ENCODE measurements around the gene C1orf50.
"Not testable (repeated sequence)": the region's sequence is repeated elsewhere in the genome, so short reads cannot be mapped to it uniquely, and the experiment has no call there.

The C1orf50 gene

DNA sequence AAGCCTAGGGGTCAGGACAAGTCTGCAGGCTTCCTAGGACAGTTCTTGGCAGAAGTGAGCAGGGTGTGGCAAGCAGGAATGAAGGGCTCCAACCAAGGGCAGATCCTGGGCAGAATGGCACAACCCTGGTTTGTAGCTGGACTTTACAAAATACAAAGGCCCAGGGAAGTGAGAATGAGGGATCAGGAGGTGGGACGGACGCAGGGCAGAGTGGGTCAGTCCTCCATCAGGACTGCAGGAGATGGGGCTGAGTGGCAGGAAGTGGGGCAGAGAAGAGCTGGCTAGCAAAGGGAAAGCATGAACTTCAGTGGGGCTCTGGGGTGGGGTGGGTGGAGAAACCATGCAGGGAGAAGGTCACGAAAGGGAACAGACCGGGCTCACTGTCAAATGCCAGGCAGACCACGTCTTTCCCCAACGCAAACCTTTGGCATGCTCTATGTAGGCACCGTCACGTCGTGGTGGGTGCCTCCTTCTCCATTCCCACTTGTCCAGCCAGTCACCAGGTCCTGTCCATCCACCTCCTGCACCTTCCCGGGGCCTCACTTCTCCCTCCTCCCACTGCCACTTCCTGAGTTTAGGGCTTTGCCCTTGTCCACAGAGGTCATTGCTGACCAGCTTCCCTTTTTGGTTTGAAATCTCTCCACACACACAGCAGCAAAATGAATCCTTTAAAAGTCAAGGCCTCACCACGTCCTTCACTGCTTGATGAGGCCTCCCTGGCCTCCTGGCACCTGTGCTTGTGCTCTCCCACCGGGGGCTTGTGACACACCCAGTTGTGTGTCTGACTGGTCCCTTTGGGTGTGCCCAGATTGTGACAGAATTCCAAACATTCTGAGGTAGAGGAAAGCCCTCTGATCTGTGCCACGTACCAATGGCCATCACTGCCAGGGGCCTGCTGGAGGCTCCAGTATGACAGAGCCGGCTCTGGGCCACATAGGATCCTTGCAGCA, 18.3 kb upstream of the C1orf50 start:
- DNase-seq (ENCODE audit: extremely low spot score) = no peak
- ChIA-PET POLR2A (no interaction called here), CTCF (interaction anchor here (0.8 to 4.7 kb wide), 9 partner anchors 10 to 404 kb away, joined by 3 to 35 read pairs (median 3); partner anchors contain the start of genes TMEM269 and ZNF691)
- TF ChIP-seq, protein P1, sequence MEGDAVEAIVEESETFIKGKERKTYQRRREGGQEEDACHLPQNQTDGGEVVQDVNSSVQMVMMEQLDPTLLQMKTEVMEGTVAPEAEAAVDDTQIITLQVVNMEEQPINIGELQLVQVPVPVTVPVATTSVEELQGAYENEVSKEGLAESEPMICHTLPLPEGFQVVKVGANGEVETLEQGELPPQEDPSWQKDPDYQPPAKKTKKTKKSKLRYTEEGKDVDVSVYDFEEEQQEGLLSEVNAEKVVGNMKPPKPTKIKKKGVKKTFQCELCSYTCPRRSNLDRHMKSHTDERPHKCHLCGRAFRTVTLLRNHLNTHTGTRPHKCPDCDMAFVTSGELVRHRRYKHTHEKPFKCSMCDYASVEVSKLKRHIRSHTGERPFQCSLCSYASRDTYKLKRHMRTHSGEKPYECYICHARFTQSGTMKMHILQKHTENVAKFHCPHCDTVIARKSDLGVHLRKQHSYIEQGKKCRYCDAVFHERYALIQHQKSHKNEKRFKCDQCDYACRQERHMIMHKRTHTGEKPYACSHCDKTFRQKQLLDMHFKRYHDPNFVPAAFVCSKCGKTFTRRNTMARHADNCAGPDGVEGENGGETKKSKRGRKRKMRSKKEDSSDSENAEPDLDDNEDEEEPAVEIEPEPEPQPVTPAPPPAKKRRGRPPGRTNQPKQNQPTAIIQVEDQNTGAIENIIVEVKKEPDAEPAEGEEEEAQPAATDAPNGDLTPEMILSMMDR (IDR thresholded peaks at IDR 0.05; ENCODE audit: control extremely low read depth, extremely low read depth, low read depth, missing control alignments) = no peak

DNA sequence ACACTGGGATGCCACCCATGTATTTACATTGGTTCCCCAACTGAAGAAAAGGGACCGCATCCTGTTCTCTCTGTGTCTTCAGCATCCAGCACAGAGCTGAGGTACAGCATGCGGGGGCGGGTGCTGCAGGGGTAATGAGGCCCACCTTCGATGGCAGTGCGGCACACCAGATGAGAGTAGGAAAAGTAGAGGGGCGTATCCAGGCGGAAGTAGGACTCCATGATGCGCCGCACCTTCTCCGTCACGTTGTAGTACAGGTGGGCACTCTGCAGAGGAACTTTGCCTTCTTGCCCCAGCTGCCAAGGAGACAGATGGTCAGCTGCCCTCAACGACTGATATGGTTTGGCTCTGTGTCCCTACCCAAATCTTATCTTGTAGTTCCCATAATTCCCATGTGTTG, 17.0 kb upstream of the C1orf50 start:
- no peak for DNase-seq (ENCODE audit: extremely low spot score)
- TF ChIP-seq, protein P1 (IDR thresholded peaks at IDR 0.05; ENCODE audit: control extremely low read depth, extremely low read depth, low read depth, missing control alignments) = no peak
- ChIA-PET POLR2A (no interaction called here), CTCF (interaction anchor here (0.8 to 4.7 kb wide), 5 partner anchors 9 to 323 kb away, joined by 3 to 35 read pairs (median 3); no protein-coding TSS in a partner anchor)

DNA sequence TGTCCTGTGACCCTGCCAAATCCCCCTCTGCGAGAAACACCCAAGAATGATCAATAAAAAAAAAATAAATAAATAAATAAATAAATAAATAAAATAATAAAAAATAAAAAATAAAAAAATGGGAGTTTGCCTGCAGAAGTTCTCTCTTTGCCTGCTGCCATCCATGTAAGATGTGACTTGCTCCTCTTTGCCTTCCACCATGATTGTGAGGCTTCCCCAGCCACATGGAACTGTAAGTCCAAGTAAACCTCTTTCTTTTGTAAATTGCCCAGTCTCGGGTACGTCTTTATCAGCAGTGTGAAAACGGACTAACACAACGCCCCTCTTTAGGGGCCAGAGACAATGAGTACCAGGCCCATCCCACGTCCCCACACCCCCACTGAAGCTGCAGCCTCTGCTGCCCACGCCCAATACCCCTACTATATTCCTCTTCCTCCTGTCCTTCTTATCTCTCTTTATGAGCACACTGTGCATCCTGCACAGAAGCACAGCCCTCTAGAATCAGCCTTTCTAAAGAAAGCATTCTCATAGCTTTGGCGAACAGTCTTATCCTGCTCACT, 15.5 kb upstream of the C1orf50 start:
- POLR2A ChIA-PET = interaction anchor here (1.4 kb wide), 1 partner anchor 15 kb away, joined by 3 read pairs; the partner anchor contains the start of genes C1orf50 and P3H1
- DNase-seq (ENCODE audit: extremely low spot score) = not testable (repeated sequence)
- CTCF ChIA-PET = interaction anchor here (0.9 to 1.7 kb wide), 4 partner anchors 11 to 27 kb away, joined by 3 to 7 read pairs (median 4); partner anchors contain the start of genes C1orf50 and P3H1

DNA sequence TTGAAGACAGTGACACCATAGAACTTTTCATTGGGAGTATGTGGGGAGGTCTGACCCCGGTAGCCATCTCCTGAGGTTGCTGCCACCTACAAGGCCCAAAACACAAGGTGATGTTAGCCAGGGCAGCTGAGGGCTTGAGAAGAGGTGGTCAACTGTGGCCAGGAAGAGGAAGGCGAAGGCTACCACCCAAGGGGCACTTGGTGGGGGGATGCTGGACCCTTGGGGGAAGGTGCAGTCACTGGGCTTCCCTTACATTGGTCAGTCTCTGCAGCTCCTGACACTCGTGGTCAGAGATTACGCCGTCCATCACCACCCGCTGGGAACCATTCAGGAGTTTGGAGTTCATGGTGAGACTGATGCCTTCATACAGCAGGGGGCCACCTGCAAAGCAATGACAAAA, 14.8 kb upstream of the C1orf50 start:
- POLR2A ChIA-PET = interaction anchor here (1.4 kb wide), 1 partner anchor 15 kb away, joined by 3 read pairs; the partner anchor contains the start of genes C1orf50 and P3H1

DNA sequence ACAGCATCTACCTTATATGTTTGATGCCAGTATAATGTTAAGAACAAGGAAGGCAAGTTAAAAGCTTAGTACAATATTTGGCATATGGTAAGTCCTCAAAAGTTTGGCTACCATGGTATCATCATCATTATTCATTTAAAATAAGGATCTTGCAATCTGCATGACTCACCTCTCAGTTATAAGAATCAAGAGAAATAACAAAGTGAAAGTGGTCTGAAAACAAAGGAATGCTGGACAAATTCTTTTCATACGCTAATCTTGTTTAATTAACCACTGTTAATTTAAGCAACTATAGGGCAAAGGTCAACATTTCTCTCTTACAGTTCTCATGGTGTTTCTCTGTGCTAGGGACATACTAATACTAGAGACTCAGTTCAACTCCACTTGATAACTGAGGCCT, 14.0 kb upstream of the C1orf50 start:
- CTCF ChIA-PET = interaction anchor here (1.2 to 1.7 kb wide), 3 partner anchors 9 to 19 kb away, joined by 3 to 7 read pairs (median 6); partner anchors contain the start of genes C1orf50 and P3H1
- POLR2A ChIA-PET = interaction anchor here (1.4 kb wide), 1 partner anchor 14 kb away, joined by 3 read pairs; the partner anchor contains the start of genes C1orf50 and P3H1
- TF ChIP-seq, protein P1 (IDR thresholded peaks at IDR 0.05; ENCODE audit: control extremely low read depth, extremely low read depth, low read depth, missing control alignments) = no peak
- DNase-seq (ENCODE audit: extremely low spot score) = no peak

More for the DNA sequence above, 14.8 kb upstream of the C1orf50 start:
- DNase-seq (ENCODE audit: extremely low spot score) = no peak
- TF ChIP-seq, protein P1 (IDR thresholded peaks at IDR 0.05; ENCODE audit: control extremely low read depth, extremely low read depth, low read depth, missing control alignments) = no peak
- CTCF ChIA-PET = interaction anchor here (0.9 to 1.7 kb wide), 4 partner anchors 10 to 26 kb away, joined by 3 to 7 read pairs (median 4); partner anchors contain the start of genes C1orf50 and P3H1

DNA sequence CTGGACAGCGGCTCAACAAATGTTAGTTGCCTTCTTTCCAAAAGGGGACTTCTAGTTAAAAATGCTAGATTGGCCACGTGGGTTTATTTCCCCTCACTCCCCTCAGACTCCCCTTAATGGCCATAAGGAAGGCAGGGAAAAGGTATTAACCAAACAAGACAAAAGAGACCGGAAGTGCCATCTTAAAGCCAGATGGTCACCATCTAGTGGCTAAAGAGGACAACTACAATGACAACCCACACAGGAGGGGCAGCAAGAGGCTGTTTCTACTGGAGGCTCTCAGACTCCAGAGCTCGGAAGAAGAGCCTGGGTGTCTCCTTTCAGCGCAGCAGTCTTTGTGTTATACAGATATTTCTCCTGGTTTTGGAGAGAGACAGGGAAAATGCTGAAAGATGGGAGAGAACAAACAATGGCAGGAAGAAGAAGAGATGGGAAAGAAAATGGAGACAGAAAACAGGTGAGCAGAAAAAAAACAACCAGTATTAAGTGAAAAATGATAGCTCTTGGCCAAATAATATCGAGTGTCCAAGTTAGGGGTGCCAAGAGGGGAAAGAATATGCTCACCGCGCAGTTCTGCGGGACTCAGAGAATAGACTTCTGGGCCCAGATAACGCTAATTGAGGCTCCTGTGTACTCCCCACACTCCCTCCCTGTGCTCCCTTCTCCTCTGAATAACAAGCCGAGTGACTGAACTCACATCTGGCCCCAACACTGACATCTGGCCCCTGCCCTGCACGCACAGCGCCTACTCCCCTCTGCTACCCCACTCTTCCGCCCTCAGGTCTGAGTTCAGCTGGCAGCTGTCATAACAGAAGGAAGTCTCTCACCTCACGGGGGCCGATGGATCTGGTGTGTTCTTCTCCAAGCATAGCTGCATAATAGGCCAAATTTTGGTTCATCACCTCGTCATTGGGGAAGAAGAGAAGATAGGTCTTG, 9.8 kb upstream of the C1orf50 start:
- TF ChIP-seq, protein P1 (IDR thresholded peaks at IDR 0.05; ENCODE audit: control extremely low read depth, extremely low read depth, low read depth, missing control alignments) = peak; percentile 63
- peak; percentile 74 for DNase-seq (ENCODE audit: extremely low spot score)
- POLR2A ChIA-PET = interaction anchor here (1.4 kb wide), 1 partner anchor 10 kb away, joined by 4 read pairs; the partner anchor contains the start of genes C1orf50 and P3H1
- CTCF ChIA-PET = interaction anchor here (0.8 to 5.5 kb wide), 13 partner anchors 9 to 583 kb away, joined by 3 to 39 read pairs (median 3); partner anchors contain the start of genes C1orf50 and P3H1

All from GM10248 (cell line).